ENCODE data around the gene SELENOO.

The SELENOO gene

GRCh38 chr22:50173311-50173982 lies 27.4 kb upstream of the SELENOO start:
- no peak for DNase-seq

- DNase-seq: no peak
Measured at GRCh38 chr22:50173983-50174355, 26.8 kb upstream of the SELENOO start.

- DNase-seq: no peak
Measured at GRCh38 chr22:50174382-50175190, 26.2 kb upstream of the SELENOO start.

- DNase-seq: no peak
Measured at GRCh38 chr22:50175191-50175461, 25.7 kb upstream of the SELENOO start.

GRCh38 chr22:50175921-50176849 lies 24.6 kb upstream of the SELENOO start:
- no peak for DNase-seq

GRCh38 chr22:50176850-50177536 lies 23.8 kb upstream of the SELENOO start:
- DNase-seq: no peak

GRCh38 chr22:50177537-50178470 lies 23.0 kb upstream of the SELENOO start:
- no peak for DNase-seq

- DNase-seq: no peak
Measured at GRCh38 chr22:50178471-50178864, 22.3 kb upstream of the SELENOO start.

- no peak for DNase-seq
Measured at GRCh38 chr22:50178871-50179869, 21.6 kb upstream of the SELENOO start.

- no peak for DNase-seq
Measured at GRCh38 chr22:50179937-50180726, 20.7 kb upstream of the SELENOO start.

GRCh38 chr22:50180727-50181521 lies 19.9 kb upstream of the SELENOO start:
- no peak for DNase-seq

- DNase-seq: no peak
Measured at GRCh38 chr22:50182176-50183081, 18.4 kb upstream of the SELENOO start.

- no peak for DNase-seq
Measured at GRCh38 chr22:50183141-50183971, 17.5 kb upstream of the SELENOO start.

- no peak for DNase-seq
Measured at GRCh38 chr22:50184004-50184901, 16.6 kb upstream of the SELENOO start.

GRCh38 chr22:50184902-50185374 lies 15.9 kb upstream of the SELENOO start:
- no peak for DNase-seq
